NCI-H510A treated with DMSO at 0.1 percent for 48 hours (cell line): Measurements from ENCODE around the gene TSNAX.
"Not testable (repeated sequence)": the region's sequence is repeated elsewhere in the genome, so short reads cannot be mapped to it uniquely, and the experiment has no call there.

Experiments
- DNase-seq: peaks from one replicate; lab custom pipeline; 2025; lab: John Stamatoyannopoulos, UW

TSNAX gene

DNA sequence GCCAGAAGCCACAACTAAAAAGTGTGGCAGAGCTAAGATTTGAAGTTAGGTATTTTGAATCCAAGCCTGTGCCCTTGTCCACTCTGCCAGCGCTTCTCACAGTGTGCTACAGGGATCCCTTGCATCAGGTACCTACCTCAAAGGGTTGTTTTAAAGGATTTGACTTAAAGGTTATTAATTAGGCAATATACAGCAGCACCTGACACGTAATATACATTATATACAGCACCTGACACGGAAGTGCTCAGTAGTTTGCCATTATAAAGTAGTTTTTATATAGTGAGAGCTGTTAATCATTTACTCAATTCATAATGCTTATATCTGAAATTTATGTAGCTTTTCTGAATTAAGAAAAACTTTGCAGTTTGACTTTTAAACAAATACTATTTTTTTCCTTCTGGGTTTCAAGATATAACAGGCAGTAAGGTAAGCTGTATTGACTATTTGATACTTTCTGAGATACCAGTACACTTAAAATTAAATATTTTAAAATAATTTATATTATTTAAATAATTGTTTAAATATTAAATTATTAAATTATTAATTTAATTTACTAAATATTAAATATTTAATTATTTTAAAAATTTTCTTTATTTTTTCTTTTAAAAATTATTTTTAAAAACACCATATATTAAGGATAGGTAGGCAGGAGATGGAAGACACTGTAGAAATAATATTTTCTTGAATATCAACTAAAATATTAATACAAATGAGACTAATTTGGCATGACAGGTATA is 33.3 kb downstream of the TSNAX start:
- DNase-seq = no peak

GRCh38 chr1:231563247-231563646 is 34.8 kb downstream of the TSNAX start:
- DNase-seq = no peak

DNA sequence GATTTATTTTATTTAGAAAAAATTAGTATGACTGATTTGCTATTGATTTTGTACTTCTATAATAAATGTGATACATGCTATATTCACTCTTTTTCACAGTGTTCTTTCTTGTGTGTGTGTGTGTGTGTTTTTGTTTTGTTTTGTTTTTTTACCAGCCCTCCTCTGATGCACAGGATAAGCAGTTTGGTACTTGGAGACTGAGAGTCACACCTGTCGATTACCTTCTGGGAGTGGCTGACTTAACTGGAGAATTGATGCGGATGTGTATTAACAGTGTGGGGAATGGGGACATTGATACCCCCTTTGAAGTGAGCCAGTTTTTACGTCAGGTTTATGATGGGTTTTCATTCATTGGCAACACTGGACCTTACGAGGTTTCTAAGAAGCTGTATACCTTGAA is 35.9 kb downstream of the TSNAX start:
- DNase-seq = no peak

GRCh38 chr1:231566496-231566895 is 38.0 kb downstream of the TSNAX start:
- no peak for DNase-seq

DNA sequence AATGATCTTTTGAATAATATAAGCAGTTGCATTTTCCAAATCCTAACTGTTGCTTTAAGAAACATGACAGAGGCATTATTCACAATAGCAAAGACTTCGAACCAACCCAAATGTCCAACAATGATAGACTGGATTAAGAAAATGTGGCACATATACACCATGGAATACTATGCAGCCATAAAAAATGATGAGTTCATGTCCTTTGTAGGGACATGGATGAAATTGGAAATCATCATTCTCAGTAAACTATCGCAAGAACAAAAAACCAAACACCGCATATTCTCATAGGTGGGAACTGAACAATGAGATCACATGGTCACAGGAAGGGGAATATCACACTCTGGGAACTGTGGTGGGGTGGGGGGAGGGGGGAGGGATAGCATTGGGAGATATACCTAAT is 41.8 kb downstream of the TSNAX start:
- DNase-seq = not testable (repeated sequence)

DNA sequence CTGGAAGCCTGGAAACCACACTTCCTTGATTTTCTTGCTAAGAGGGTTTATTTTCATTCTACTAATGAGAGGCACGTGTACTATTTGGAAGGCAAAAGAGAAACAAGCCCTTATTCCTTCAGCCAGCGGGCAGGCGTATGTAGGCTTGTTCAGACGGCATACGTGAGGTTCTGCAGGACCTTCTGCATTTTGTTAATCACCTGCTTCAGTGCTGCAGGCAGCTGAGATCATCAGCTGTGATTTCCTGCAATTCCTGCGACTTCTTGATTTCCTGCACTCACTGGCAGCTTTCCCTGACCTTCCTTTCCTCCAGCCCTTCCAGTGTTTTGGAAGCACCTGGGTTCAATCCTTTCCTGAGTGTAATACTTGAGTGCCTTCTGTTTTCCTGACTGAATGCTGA is 43.4 kb downstream of the TSNAX start:
- DNase-seq = no peak

DNA sequence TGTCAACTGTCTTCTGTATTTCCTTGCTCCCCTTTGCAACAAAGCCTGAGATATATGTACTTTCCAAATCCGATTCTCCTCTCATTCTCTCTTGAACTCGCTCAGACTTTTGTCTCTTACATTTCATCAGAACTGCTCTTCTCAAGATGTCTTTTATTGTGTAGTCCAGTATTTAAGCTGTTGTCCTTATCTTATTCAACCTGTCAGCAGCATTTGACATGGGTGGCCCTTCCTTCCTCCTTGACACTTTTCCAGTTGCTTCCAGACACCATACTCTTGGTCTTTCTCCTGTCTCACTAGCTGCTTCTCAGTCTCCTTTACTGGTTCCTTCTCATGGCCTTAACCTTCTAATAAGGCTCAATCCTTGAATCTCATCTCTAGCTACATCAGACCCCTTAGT is 47.0 kb downstream of the TSNAX start:
- no peak for DNase-seq

DNA sequence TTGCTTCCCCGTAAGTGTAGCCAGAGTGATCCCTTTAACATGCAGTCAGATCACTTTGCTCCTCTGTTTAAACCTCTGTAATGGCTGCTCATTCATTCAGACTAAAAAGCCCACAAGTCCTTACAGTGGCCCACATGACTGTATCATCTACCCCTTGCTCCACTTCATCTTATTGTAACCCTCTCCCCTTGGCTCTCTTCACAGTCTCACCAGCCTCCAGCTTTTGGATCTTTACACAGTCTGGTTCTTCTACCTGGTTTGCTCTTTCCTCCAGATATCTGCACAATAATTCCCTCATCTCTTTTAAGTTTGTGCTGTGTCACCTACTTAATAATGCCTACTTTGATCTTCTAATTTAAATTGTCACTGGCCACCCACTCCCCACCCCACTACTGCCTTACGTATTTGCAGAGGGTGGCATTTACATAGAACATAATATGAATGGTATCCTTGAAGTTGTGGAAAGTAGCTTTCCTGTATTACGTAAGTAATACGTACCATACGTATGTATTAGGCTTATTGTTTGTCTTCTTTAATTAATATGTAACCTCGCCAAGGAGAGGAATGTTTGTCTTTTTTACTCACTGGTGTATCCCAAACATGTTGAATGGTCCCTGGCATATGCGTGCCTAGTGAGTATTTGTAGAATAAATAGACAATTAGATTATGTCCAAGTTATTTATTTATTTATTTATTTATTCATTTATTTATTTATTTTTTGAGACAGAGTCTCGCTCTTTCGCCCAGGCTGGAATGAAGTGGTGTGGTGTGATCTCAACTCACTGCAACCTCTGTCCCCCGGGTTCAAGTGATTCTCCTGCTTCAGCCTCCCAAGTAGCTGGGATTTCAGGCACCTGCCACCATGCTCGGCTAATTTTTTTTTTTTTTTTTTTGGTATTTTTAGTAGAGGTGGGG is 48.6 kb downstream of the TSNAX start:
- no peak for DNase-seq

GRCh38 chr1:231580874-231581273 is 52.4 kb downstream of the TSNAX start:
- DNase-seq = no peak

DNA sequence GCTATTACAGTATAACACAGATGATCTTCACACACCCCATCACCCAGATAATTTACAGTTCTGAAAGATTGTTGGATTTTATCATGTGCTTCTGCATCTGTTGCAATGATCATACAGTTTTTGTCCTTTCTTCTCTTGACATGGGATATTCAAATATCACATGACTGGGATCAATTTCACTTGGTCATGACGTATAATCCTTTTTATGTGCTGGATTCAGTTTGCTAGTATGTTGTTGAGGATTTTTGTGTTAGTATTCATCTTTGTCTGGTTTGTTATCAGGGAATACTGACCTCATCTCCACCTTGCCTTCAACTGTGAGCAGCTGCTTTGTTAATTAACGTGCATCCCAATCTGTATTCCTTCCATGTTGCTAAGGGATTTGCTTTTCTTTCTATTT is 53.4 kb downstream of the TSNAX start:
- no peak for DNase-seq

DNA sequence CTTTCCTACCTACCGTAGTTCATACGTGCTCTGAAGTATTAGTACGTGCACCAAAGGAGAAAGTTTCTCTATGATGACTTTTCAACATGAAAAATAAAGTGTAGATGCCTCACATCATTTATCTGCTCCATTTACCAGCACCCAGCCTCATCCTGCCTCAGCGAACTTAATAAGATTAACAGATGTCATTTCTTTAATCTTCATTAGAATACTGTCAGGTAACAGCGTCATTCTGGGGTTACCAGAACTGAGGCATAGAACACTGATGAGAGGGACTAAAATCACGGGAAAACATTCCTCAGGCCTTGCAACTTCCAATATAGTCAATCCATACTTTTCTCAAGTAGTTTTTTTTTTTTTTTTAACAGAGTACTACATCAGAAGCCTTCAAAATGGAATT is 54.9 kb downstream of the TSNAX start:
- no peak for DNase-seq

- peak; percentile 0 for DNase-seq
Measured at GRCh38 chr1:231584117-231584516, 55.6 kb downstream of the TSNAX start.

- DNase-seq = no peak
Measured at GRCh38 chr1:231584921-231585320, 56.5 kb downstream of the TSNAX start.

DNA sequence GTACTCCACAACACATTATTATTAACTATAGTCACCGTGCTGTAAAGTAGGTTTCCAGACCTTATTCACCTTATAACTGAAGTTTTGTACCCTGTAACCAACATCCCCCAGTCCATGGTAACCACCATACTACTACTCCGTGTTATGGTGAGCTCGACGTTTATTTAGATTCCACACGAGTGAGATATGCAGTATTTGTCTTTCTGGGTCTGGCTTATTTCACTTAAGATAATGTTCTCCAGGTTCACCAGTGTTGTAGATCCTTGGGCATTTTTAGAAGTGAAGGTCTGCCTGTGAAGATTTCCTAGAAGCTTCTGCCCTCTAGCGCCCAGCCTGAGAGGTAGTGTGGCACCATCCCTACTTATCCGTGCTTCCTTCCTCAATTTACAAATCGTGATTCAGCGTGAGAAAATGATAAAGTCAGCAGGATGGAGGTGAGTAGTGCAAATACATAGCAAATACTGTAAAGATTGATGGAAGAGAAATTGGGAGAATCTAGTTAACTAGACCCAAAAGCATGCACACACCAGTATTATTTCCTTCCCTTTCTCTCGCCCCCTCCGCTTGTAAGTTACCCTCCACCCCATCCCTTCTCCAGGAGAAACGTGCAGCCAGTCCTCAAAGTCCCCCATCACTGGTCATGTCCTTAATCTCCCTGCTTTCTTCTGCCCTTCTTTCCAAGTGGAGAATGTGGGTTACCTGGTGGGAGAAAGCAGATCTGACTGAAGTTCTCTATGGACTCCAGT is 62.2 kb downstream of the TSNAX start:
- peak; percentile 45 for DNase-seq

GRCh38 chr1:231591466-231591865 is 63.0 kb downstream of the TSNAX start:
- no peak for DNase-seq

DNA sequence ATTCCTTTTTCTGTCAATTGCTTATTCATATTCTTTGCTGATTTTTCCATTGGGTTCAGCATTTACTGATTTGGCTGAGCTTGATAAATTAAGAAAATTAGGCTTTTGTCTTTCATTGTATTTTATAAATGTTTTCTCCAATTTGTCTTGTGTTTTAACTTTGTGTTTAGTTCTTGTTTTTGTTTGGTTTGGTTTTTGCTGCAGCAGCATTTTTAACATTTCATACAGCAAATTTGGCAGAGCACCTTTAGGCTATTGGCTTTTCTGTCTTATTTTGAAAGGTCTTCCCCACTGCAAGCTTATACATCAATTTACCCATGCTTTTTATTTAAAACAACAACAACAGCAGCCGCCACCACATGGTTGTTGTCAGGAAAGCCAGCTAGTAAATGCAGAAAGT is 64.3 kb downstream of the TSNAX start:
- no peak for DNase-seq

DNA sequence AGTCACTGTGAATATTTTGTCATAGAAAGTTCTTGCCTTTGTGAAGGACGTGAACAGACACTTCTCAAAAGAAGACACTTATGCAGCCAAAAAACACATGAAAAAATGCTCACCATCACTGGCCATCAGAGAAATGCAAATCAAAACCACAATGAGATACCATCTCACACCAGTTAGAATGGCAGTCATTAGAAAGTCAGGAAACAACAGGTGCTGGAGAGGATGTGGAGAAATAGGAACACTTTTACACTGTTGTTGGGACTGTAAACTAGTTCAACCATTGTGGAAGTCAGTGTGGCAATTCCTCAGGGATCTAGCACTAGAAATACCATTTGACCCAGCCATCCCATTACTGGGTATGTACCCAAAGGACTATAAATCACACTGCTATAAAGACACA is 64.8 kb downstream of the TSNAX start:
- not testable (repeated sequence) for DNase-seq

- DNase-seq = no peak
Measured at GRCh38 chr1:231594123-231594522, 65.7 kb downstream of the TSNAX start.

- DNase-seq = no peak
Measured at GRCh38 chr1:231594749-231595148, 66.3 kb downstream of the TSNAX start.

DNA sequence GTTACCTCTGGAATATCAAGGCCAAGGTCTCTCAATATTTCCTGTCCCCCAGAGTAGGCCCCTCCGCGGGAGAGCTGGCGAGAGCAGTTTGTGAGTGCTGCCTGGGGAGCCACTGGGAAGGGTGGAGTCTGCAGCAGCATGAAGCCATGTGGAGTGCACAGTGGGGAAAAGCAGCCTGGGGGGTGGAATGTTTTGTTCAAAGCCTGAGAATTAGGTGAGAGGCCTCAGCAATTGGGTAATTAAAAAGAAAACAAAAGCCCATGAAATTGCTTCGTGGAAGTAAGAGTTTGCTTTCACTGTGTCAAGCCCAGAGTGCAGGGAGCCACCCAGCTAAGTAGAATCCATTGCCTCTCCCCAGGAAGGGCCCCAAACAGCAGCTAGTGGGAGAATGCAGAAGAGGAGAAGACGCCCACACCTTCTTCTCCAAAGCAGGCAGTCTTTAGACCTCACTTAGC is 67.9 kb downstream of the TSNAX start:
- DNase-seq = no peak

- DNase-seq = no peak
Measured at GRCh38 chr1:231597971-231598370, 69.5 kb downstream of the TSNAX start.

- DNase-seq = no peak
Measured at GRCh38 chr1:231600458-231600976, 72.0 kb downstream of the TSNAX start.
